Calu3 (cell line): ENCODE measurements around the gene VSIG4. TPM values are rescaled to one million over a fixed set of nuclear protein-coding genes. Genes with fewer than 3 reads are reported as not detected.

Experiments
- BruUV-seq: library from RNA; stranded (reverse); fragments of 400-500 nt; replicated peaks from 2 replicates; lab custom pipeline; 2021; lab: Mats Ljungman, UMichigan
- CTCF ChIA-PET: fragments of 300-600 bp; sonication (Branson Sonifier 250); formaldehyde crosslinking; loops from one replicate; lab custom pipeline; 2022; ENCODE audit warnings: antibody characterized with exemption; lab: Charles Lee
- DNase-seq: peaks from one replicate; pipeline ENCODE4 v3.0.0; 2022
- H3K27ac Mint-ChIP-seq: one replicate; pipeline ENCODE4 v1.8.0; 2022; ENCODE audit warnings: mixed read lengths; ENCODE audit not compliant: unreplicated experiment
- H3K27me3 Mint-ChIP-seq: one replicate; pipeline ENCODE4 v1.8.0; 2022; ENCODE audit warnings: mixed read lengths; ENCODE audit not compliant: unreplicated experiment
- H3K36me3 Mint-ChIP-seq: one replicate; pipeline ENCODE4 v1.8.0; 2022; ENCODE audit warnings: mild to moderate bottlenecking, moderate library complexity, mixed read lengths; ENCODE audit not compliant: insufficient read depth, unreplicated experiment
- H3K4me1 Mint-ChIP-seq: one replicate; pipeline ENCODE4 v1.8.0; 2022; ENCODE audit warnings: mild to moderate bottlenecking, low read depth, mixed read lengths; ENCODE audit not compliant: unreplicated experiment
- H3K4me3 Mint-ChIP-seq: one replicate; pipeline ENCODE4 v1.8.0; 2022; ENCODE audit warnings: mild to moderate bottlenecking, low read depth, moderate library complexity, mixed read lengths; ENCODE audit not compliant: unreplicated experiment
- H3K9me3 Mint-ChIP-seq: one replicate; pipeline ENCODE4 v1.8.0; 2022; ENCODE audit warnings: low read depth, mixed read lengths; ENCODE audit not compliant: unreplicated experiment
- CTCF ChIP-seq: fragments of 200-600 bp; IDR thresholded peaks from one replicate; pipeline ENCODE4 v1.8.0; 2022; ENCODE audit warnings: antibody characterized with exemption; ENCODE audit not compliant: unreplicated experiment
- intact Hi-C: fragments of 100-400 bp; cut with micrococcal nuclease; formaldehyde crosslinking; loops from one replicate; pipeline ENCODE4 v1.10.0; 2022; ENCODE audit not compliant: unreplicated experiment
- total RNA-seq: library from RNA; stranded (reverse); gene quantifications from 2 replicates; pipeline ENCODE4 v1.2.3, GENCODE V29; 2022

VSIG4 gene
- total RNA-seq, 1 experiment from 2014 or later, result not detected

DNA sequence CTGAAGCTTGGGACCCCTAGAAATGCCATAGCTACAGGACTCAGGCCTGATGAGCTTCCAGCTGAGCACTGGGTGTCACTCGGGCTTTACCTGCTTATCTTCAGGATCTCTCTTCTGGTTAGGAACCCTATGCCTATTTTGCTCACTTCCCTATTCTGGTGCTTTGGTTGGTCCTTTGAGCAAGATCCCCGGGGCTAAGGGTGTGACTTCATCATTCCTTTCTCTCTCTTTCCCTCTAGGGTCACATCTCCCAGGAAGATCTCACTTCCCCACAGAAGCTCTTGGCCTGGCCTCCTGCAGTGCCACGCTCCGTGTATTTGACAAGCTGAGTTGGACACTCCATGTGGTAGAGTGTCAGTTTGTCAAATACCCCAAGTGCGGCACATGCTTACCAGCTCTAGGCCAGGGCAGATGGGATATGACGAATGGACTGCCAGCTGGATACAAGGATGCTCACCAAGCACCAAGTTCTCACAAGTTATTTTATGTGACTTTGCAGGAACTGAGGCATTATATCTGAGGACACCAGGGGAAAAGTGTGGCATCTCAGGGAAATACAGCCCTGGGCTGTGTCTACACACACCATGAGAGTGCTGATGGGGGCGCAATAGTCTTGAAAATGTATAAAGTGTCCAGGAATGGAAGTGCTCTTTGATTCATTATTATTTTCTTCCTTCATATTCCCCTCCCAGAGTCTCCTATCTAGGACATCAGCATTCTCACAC, 21.1 kb downstream of the VSIG4 start:
- no peak overlapping the region for H3K27ac Mint-ChIP-seq
- no TSS peak for BruUV-seq
- no peak overlapping the region for H3K4me3 Mint-ChIP-seq
- H3K9me3 Mint-ChIP-seq, result no peaks in the 10 kb centered on the region
- DNase-seq, result no peak
- intact Hi-C loops, result no loop called here
- TF ChIP-seq CTCF, result no peak
- H3K27me3 Mint-ChIP-seq, result peaks cover 15% of the 10 kb centered on the region
- CTCF ChIA-PET, result no interaction called here
- no peaks in the 10 kb centered on the region for H3K36me3 Mint-ChIP-seq
- H3K4me1 Mint-ChIP-seq, result no peaks in the 10 kb centered on the region

DNA sequence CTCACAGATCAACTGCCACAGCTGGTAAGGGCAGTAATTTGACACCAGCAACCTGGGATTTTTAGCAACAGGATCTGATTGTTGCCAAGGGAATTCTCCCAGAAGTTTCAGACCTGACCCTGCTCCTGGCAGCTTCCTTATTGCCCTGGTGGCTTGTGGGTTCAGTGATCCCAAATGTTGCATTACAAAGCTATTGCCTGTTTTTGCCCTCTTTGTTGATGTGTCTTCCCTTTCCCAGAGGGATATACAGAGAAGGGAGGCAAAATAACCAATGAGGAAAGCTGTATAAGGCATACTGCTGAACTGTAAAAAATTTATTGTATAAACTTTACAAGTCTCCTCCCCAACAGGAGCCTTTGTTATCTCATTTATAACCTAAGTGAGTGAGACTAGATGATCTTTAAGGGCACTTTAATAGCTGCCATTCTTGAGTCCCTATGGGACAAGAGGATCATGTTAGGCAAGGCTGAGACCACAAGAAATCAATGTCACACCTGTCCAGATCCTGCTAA, 22.2 kb downstream of the VSIG4 start:
- TF ChIP-seq CTCF, result no peak
- H3K4me3 Mint-ChIP-seq, result no peak overlapping the region
- DNase-seq, result peak; percentile 4
- no peak overlapping the region for H3K27ac Mint-ChIP-seq
- H3K36me3 Mint-ChIP-seq, result no peaks in the 10 kb centered on the region
- no peaks in the 10 kb centered on the region for H3K4me1 Mint-ChIP-seq
- no TSS peak for BruUV-seq
- CTCF ChIA-PET, result no interaction called here
- H3K9me3 Mint-ChIP-seq, result no peaks in the 10 kb centered on the region
- intact Hi-C loops, result no loop called here
- H3K27me3 Mint-ChIP-seq, result peaks cover 15% of the 10 kb centered on the region

DNA sequence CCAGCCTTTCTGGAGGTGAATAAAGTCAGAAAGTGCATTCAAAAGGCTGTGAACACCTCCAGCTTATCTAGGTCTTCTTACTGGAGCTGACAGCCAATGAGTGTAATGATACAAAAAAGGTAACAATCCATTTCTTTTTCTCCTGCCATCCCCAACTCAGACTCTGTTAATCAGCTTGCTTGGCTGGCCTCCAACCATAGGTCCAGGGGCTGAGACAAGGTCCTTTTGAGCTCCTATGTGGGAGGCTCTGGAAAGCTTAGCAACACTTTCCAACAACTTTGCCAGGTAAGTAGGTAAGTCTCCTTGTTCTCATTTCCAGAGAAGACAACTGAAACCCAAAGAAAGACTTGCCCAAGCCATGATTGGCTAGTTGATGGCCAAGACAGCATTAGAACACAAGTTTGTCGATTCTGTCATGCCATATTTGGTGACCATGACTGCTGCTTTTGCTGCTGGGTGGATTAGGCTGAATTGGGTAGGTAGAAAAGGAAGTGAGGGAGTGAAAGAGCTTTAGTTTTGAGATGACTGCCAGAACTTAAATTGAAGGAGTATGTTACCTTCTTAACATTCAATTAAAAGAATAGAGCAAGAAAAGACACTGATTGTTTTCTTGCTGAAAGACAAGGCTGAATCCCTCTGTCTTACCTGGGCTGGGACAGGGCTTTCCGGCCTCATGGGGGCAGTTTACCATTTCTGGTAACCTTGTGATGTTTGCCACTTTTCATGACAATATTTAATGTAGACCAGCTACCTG, 22.8 kb downstream of the VSIG4 start:
- Mint-ChIP-seq H3K4me3 (no peak overlapping the region), H3K27me3 (peaks cover 15% of the 10 kb centered on the region), H3K36me3 (no peaks in the 10 kb centered on the region), H3K9me3 (no peaks in the 10 kb centered on the region), H3K4me1 (no peaks in the 10 kb centered on the region), H3K27ac (no peak overlapping the region)
- TF ChIP-seq CTCF, result no peak
- no TSS peak for BruUV-seq
- CTCF ChIA-PET, result no interaction called here
- DNase-seq, result no peak
- intact Hi-C loops, result no loop called here

- Mint-ChIP-seq H3K9me3 (no peaks in the 10 kb centered on the region), H3K27me3 (peaks cover 15% of the 10 kb centered on the region), H3K36me3 (no peaks in the 10 kb centered on the region), H3K27ac (no peak overlapping the region), H3K4me1 (no peaks in the 10 kb centered on the region), H3K4me3 (no peak overlapping the region)
- intact Hi-C loops, result no loop called here
- TF ChIP-seq CTCF, result no peak
- CTCF ChIA-PET, result no interaction called here
- BruUV-seq, result no TSS peak
- no peak for DNase-seq
Measured at GRCh38 chrX:66015900-66016689, 23.8 kb downstream of the VSIG4 start.
